ENCODE results near the gene CSTPP1.
"Not testable (repeated sequence)": the region's sequence is repeated elsewhere in the genome, so short reads cannot be mapped to it uniquely, and the experiment has no call there.

CSTPP1 gene

GRCh38 chr11:47188259-47188658, 251.7 kb downstream of the CSTPP1 start:
- Histone ChIP-seq H3F3A (ENCODE audit: control insufficient read depth, insufficient read depth) (no peaks in the 10 kb centered on the region), H4K20me1 (ENCODE audit: control insufficient read depth, insufficient read depth, low read depth, low read length) (no peaks in the 10 kb centered on the region), H3K4me1 (ENCODE audit: control insufficient read depth, low read length) (peaks cover 19% of the 10 kb centered on the region), H3K9me3 (ENCODE audit: control insufficient read depth, insufficient read depth, low read length) (no peaks in the 10 kb centered on the region), H3K4me3 (ENCODE audit: low read length) (no peak overlapping the region), H3K27ac (ENCODE audit: low read depth, low read length) (no peak overlapping the region), H3K4me2 (ENCODE audit: low read length) (no peak overlapping the region), H3K36me3 (ENCODE audit: control insufficient read depth, low read length) (no peaks in the 10 kb centered on the region), H3K9me2 (replicated peaks; ENCODE audit: control insufficient read depth, low read length) (no peaks in the 10 kb centered on the region), H3K27me3 (ENCODE audit: control insufficient read depth, low read length) (peaks cover 40% of the 10 kb centered on the region), H3K79me2 (ENCODE audit: control insufficient read depth, low read length) (no peaks in the 10 kb centered on the region)
- TF ChIP-seq CTCF (IDR thresholded peaks at IDR 0.05; ENCODE audit: low read depth, low read length, poor library complexity, severe bottlenecking) (no peak), EZH2phosphoT487 (IDR thresholded peaks at IDR 0.05; ENCODE audit: borderline replicate concordance, low read length) (no peak)

- no peaks in the 10 kb centered on the region for H3K36me3 ChIP-seq (ENCODE audit: control insufficient read depth, low read length)
- no peak overlapping the region for H3K4me3 ChIP-seq (ENCODE audit: low read length)
- no peaks in the 10 kb centered on the region for H4K20me1 ChIP-seq (ENCODE audit: control insufficient read depth, insufficient read depth, low read depth, low read length)
- H3K27ac ChIP-seq (ENCODE audit: low read depth, low read length), result no peak overlapping the region
- H3K27me3 ChIP-seq (ENCODE audit: control insufficient read depth, low read length), result peaks cover 40% of the 10 kb centered on the region
- no peak for TF ChIP-seq EZH2phosphoT487 (IDR thresholded peaks at IDR 0.05; ENCODE audit: borderline replicate concordance, low read length)
- no peak for TF ChIP-seq CTCF (IDR thresholded peaks at IDR 0.05; ENCODE audit: low read depth, low read length, poor library complexity, severe bottlenecking)
- H3K9me3 ChIP-seq (ENCODE audit: control insufficient read depth, insufficient read depth, low read length), result no peaks in the 10 kb centered on the region
- no peaks in the 10 kb centered on the region for H3K79me2 ChIP-seq (ENCODE audit: control insufficient read depth, low read length)
- no peaks in the 10 kb centered on the region for H3F3A ChIP-seq (ENCODE audit: control insufficient read depth, insufficient read depth)
- H3K4me1 ChIP-seq (ENCODE audit: control insufficient read depth, low read length), result peaks cover 19% of the 10 kb centered on the region
- no peaks in the 10 kb centered on the region for H3K9me2 ChIP-seq (replicated peaks; ENCODE audit: control insufficient read depth, low read length)
- H3K4me2 ChIP-seq (ENCODE audit: low read length), result no peak overlapping the region
Observed at GRCh38 chr11:47189100-47189834, 252.7 kb downstream of the CSTPP1 start.

GRCh38 chr11:47191137-47191536, 254.6 kb downstream of the CSTPP1 start:
- H3K4me3 ChIP-seq (ENCODE audit: low read length); H4K20me1 ChIP-seq (ENCODE audit: control insufficient read depth, insufficient read depth, low read depth, low read length): not testable (repeated sequence)

GRCh38 chr11:47192111-47192510, 255.6 kb downstream of the CSTPP1 start:
- Histone ChIP-seq H3K4me1 (ENCODE audit: control insufficient read depth, low read length) (peaks cover 7% of the 10 kb centered on the region), H3F3A (ENCODE audit: control insufficient read depth, insufficient read depth) (no peaks in the 10 kb centered on the region), H3K4me2 (ENCODE audit: low read length) (no peak overlapping the region)

More at GRCh38 chr11:47191137-47191536, 254.6 kb downstream of the CSTPP1 start:
- peaks cover 15% of the 10 kb centered on the region for H3K4me1 ChIP-seq (ENCODE audit: control insufficient read depth, low read length)
- H3K9me3 ChIP-seq (ENCODE audit: control insufficient read depth, insufficient read depth, low read length); H3K27ac ChIP-seq (ENCODE audit: low read depth, low read length); H3K36me3 ChIP-seq (ENCODE audit: control insufficient read depth, low read length); H3K79me2 ChIP-seq (ENCODE audit: control insufficient read depth, low read length); H3F3A ChIP-seq (ENCODE audit: control insufficient read depth, insufficient read depth); H3K4me2 ChIP-seq (ENCODE audit: low read length); H3K9me2 ChIP-seq (replicated peaks; ENCODE audit: control insufficient read depth, low read length): not testable (repeated sequence)
- H3K27me3 ChIP-seq (ENCODE audit: control insufficient read depth, low read length), result peaks cover 38% of the 10 kb centered on the region

GRCh38 chr11:47198161-47198560, 261.6 kb downstream of the CSTPP1 start:
- not testable (repeated sequence) for H3K4me3 ChIP-seq (ENCODE audit: low read length); H3K4me2 ChIP-seq (ENCODE audit: low read length); H3K9me3 ChIP-seq (ENCODE audit: control insufficient read depth, insufficient read depth, low read length); H3K27ac ChIP-seq (ENCODE audit: low read depth, low read length); H3K36me3 ChIP-seq (ENCODE audit: control insufficient read depth, low read length); H3K4me1 ChIP-seq (ENCODE audit: control insufficient read depth, low read length); H3F3A ChIP-seq (ENCODE audit: control insufficient read depth, insufficient read depth); H3K79me2 ChIP-seq (ENCODE audit: control insufficient read depth, low read length); H4K20me1 ChIP-seq (ENCODE audit: control insufficient read depth, insufficient read depth, low read depth, low read length); H3K27me3 ChIP-seq (ENCODE audit: control insufficient read depth, low read length); H3K9me2 ChIP-seq (replicated peaks; ENCODE audit: control insufficient read depth, low read length)

More at GRCh38 chr11:47192111-47192510, 255.6 kb downstream of the CSTPP1 start:
- Histone ChIP-seq H3K36me3 (ENCODE audit: control insufficient read depth, low read length) (no peaks in the 10 kb centered on the region), H3K4me3 (ENCODE audit: low read length) (no peak overlapping the region), H3K27ac (ENCODE audit: low read depth, low read length) (no peak overlapping the region), H3K79me2 (ENCODE audit: control insufficient read depth, low read length) (no peaks in the 10 kb centered on the region), H3K27me3 (ENCODE audit: control insufficient read depth, low read length) (peaks cover 30% of the 10 kb centered on the region), H3K9me3 (ENCODE audit: control insufficient read depth, insufficient read depth, low read length) (no peaks in the 10 kb centered on the region), H4K20me1 (ENCODE audit: control insufficient read depth, insufficient read depth, low read depth, low read length) (no peaks in the 10 kb centered on the region), H3K9me2 (replicated peaks; ENCODE audit: control insufficient read depth, low read length) (no peaks in the 10 kb centered on the region)
- no peak for TF ChIP-seq CTCF (IDR thresholded peaks at IDR 0.05; ENCODE audit: low read depth, low read length, poor library complexity, severe bottlenecking)
- no peak for TF ChIP-seq EZH2phosphoT487 (IDR thresholded peaks at IDR 0.05; ENCODE audit: borderline replicate concordance, low read length)

Data from DOHH2 (cell line).